Heart right ventricle (tissue), 16 donors: ENCODE results near the gene RIC1. TPM values are rescaled to one million over a fixed set of nuclear protein-coding genes. Genes with fewer than 3 reads are reported as not detected.

Experiments used
- ATAC-seq, 8 donors: fragments of 200-7000 bp; cut with Tn5 transposase; one replicate each; pipeline ENCODE4 v1.9.1; 2020; ENCODE audit warnings: mild to moderate bottlenecking in 8 of 8, moderate library complexity in 8 of 8, moderate number of reproducible peaks in 1 of 8
- DNase-seq, 2 donors: peaks; one replicate each; pipeline ENCODE4 v3.0.0-alpha.2; 2020
- H3K27ac ChIP-seq, 10 donors: fragments of 200-600 bp; sonication (generic) in 2 of 10; one replicate each; pipeline versions ENCODE4 v1.5.0 to v1.8.0; 2020 to 2022; ENCODE audit warnings: mild to moderate bottlenecking in 3 of 10
- H3K27me3 ChIP-seq, 7 donors: fragments of 200-600 bp; one replicate each; pipeline ENCODE4 v1.8.0; 2021 to 2022; ENCODE audit warnings: mild to moderate bottlenecking in 2 of 7
- H3K36me3 ChIP-seq, 9 donors: fragments of 200-600 bp; sonication (generic) in 1 of 9; one replicate each; pipeline versions ENCODE4 v1.5.0 to v1.8.0; 2020 to 2022; ENCODE audit warnings: mild to moderate bottlenecking in 2 of 9
- H3K4me1 ChIP-seq, 9 donors: fragments of 200-600 bp; sonication (generic) in 1 of 9; one replicate each; pipeline versions ENCODE4 v1.5.0 to v1.8.0; 2020 to 2022; ENCODE audit warnings: mild to moderate bottlenecking in 4 of 9
- H3K4me3 ChIP-seq, 10 donors: fragments of 200-600 bp; sonication (generic) in 2 of 10; one replicate each; pipeline versions ENCODE4 v1.5.0 to v1.8.0; 2020 to 2022; ENCODE audit warnings: mild to moderate bottlenecking in 7 of 10, moderate library complexity in 2 of 10
- H3K9me3 ChIP-seq, 11 donors: fragments of 200-600 bp in 10 of 11; sonication (generic) in 2 of 11; one replicate each; pipeline versions ENCODE4 v1.5.0 to v1.8.0; 2013 to 2022; ENCODE audit warnings: mild to moderate bottlenecking in 2 of 11, control low read depth in 1 of 11, moderate library complexity in 1 of 11
- CTCF ChIP-seq, 9 donors: fragments of 200-600 bp; sonication (generic) in 2 of 9; IDR thresholded peaks; one replicate each; pipeline versions ENCODE4 v1.5.0 to v1.8.0; 2021 to 2022; ENCODE audit warnings: antibody characterized with exemption in 9 of 9, mild to moderate bottlenecking in 5 of 9, moderate library complexity in 1 of 9
- WGBS, 2 donors: extraction: QIAGEN DNeasy Blood & Tissue Kit; methylation state at CpG; one replicate each; pipeline ENCODE4 v1.1.7; 2013; ENCODE audit warnings: inconsistent platforms in 1 of 2; 5-methylcytosine and 5-hydroxymethylcytosine counted together
- intact Hi-C, 10 donors: fragments of 100-400 bp; cut with DNase I; formaldehyde crosslinking; loops; one replicate each; pipeline versions ENCODE4 v1.11.1 to v1.14.2; 2022
- polyA plus RNA-seq, 2 donors: library from polyadenylated mRNA; stranded (reverse); fragments of 200-250 nt; gene quantifications; one replicate each; pipeline ENCODE4 v1.2.3, GENCODE V29; 2013
- total RNA-seq, 10 donors: library from RNA; stranded (reverse); fragmentation: NEBNext Ultra II Directional in 3 of 10; extraction: Animal tissue kit (Norgen Biotek cat#: 25700) in 3 of 10; gene quantifications; one replicate each; pipeline versions ENCODE4 v1.2.1 to v1.2.4, GENCODE V29; 2021 to 2023
- donor health status: Arrhythmogenic right ventricular cardiomyopathy.
- donor health status: ischemic (EF 13 %, LVEDD 7.1; RV severe dilation, severe dysfunction).
- donor health status: healthy with polysubstance abuse.
- donor health status: DM: no; HTN: yes; CAD: no.
- donor health status: DM: no; HTN: no; CAD: no.
- donor health status: ischemic (EF 25% LVEDD 6.9; RV normal size, moderate dysfunction).
- donor health status: ischemic (EF 25% LVEDD 5.7; RV mildly dilated, moderate dysfunction).
- donor health status: healthy.
- donor health status: DM: yes; HTN: yes; CAD: no.
- donor health status: Ischemic cardiomyopathy.
- donor health status: ischemic (EF 35%, LVEDD 5.7; RV mildly dilated, moderate dysfunction).
- donor health status: nonischemic (EF 11% LVEDD 7.7; RV severe dilation, severe dysfunction).
- donor health status: DM: yes; HTN: yes; CAD: no.
- donor health status: PGD.
- donor health status: ischemic (EF 29% LVEDD 5.4; RV normal size, mild dysfunction).
- donor health status: nonischemic (EF 23%, LVEDD 6.1; RV moderate dilation, normal function).

RIC1 gene
- total and polyA plus RNA-seq, 12 donors: 2.5 to 13.8 (median 8.3) TPM

- no peak for ATAC-seq
- H3K36me3 ChIP-seq: peaks cover 0 to 97% (median 14%) of the 10 kb centered on the region in 9 donors
- WGBS, 2 donors: 93 to 94% methylated on average over 3 of the region's 3 CpGs
These were observed 114.2 kb downstream of the RIC1 start for GRCh38 chr9:5743109-5743508.

GRCh38 chr9:5748438-5748837, 119.5 kb downstream of the RIC1 start:
- H3K27me3 ChIP-seq: no peaks in the 10 kb centered on the region
- intact Hi-C loops: loop anchor here in 1 of 10 donors (10.0 kb wide), 1 partner anchor 114 kb away; no protein-coding TSS in a partner anchor
- H3K36me3 ChIP-seq: peaks cover 0 to 100% (median 23%) of the 10 kb centered on the region in 9 donors
- TF ChIP-seq CTCF (IDR thresholded peaks at IDR 0.05): no peak
- no peaks in the 10 kb centered on the region for H3K9me3 ChIP-seq
- H3K27ac ChIP-seq: no peak overlapping the region
- DNase-seq (no peak), ATAC-seq (no peak)
- WGBS, 2 donors: 96 to 98% methylated on average over 1 of the region's 1 CpG
- H3K4me3 ChIP-seq: no peak overlapping the region
- no peaks in the 10 kb centered on the region for H3K4me1 ChIP-seq

More at GRCh38 chr9:5743109-5743508, 114.2 kb downstream of the RIC1 start:
- H3K9me3 ChIP-seq: no peaks in the 10 kb centered on the region
- no peak overlapping the region for H3K4me3 ChIP-seq
- intact Hi-C loops: loop anchor here in 1 of 10 donors (10.0 kb wide), 1 partner anchor 108 kb away; no protein-coding TSS in a partner anchor
- no peak for TF ChIP-seq CTCF (IDR thresholded peaks at IDR 0.05)
- H3K27ac ChIP-seq: no peak overlapping the region
- no peaks in the 10 kb centered on the region for H3K27me3 ChIP-seq
- no peak for DNase-seq
- H3K4me1 ChIP-seq: no peaks in the 10 kb centered on the region

GRCh38 chr9:5749306-5749705, 120.4 kb downstream of the RIC1 start:
- Histone ChIP-seq H3K36me3 (peaks cover 0 to 100% (median 23%) of the 10 kb centered on the region in 9 donors), H3K27me3 (no peaks in the 10 kb centered on the region), H3K4me3 (no peak overlapping the region), H3K4me1 (no peaks in the 10 kb centered on the region), H3K9me3 (no peaks in the 10 kb centered on the region), H3K27ac (no peak overlapping the region)
- 93 to 98% methylated on average over 4 of the region's 4 CpGs for WGBS, 2 donors
- TF ChIP-seq CTCF (IDR thresholded peaks at IDR 0.05): no peak
- no peak for DNase-seq
- intact Hi-C loops: loop anchor here in 1 of 10 donors (10.0 kb wide), 1 partner anchor 115 kb away; no protein-coding TSS in a partner anchor
- no peak for ATAC-seq

GRCh38 chr9:5750569-5750968, 121.7 kb downstream of the RIC1 start:
- H3K27ac ChIP-seq: no peak overlapping the region
- no peaks in the 10 kb centered on the region for H3K27me3 ChIP-seq
- H3K4me3 ChIP-seq: no peak overlapping the region
- intact Hi-C loops: no loop called here
- H3K4me1 ChIP-seq: no peaks in the 10 kb centered on the region
- DNase-seq (no peak), ATAC-seq (no peak)
- peaks cover 0 to 100% (median 16%) of the 10 kb centered on the region in 9 donors for H3K36me3 ChIP-seq
- H3K9me3 ChIP-seq: no peaks in the 10 kb centered on the region
- WGBS, 2 donors: 97% methylated on average over 1 of the region's 1 CpG
- TF ChIP-seq CTCF (IDR thresholded peaks at IDR 0.05): no peak
